ENCODE measurements around the gene ABRAXAS1. TPM values are rescaled to one million over a fixed set of nuclear protein-coding genes. Genes with fewer than 3 reads are reported as not detected.

Gene ABRAXAS1
- total and polyA plus RNA-seq, 2 of the 13 experiments (the other 11 are each of a cell fraction or from before 2014, with no cell fraction given) = 14.1 to 14.7 TPM

GRCh38 chr4:83484500-83485461, at the start of gene ABRAXAS1 (continued):
- 0 out of 2 replicates have a peak, but pooled peaks have one; percentile 16 for TF ChIP-seq E2F1 (CRISPR knock-in tag; IDR thresholded peaks at IDR 0.05)
- peak; percentile 73 for TF ChIP-seq ZNF772 (CRISPR knock-in tag; IDR thresholded peaks at IDR 0.05)
- no peak for TF ChIP-seq GTF3A (CRISPR knock-in tag; conservative IDR thresholded peaks at IDR 0.05)
- TF ChIP-seq PBX2 (CRISPR knock-in tag; IDR thresholded peaks at IDR 0.05) = no peak
- TF ChIP-seq RXRA (CRISPR knock-in tag; IDR thresholded peaks at IDR 0.05) = peak; percentile 25; the same call in 1 of the 2 replicates
- no peak for TF ChIP-seq E2F5 (CRISPR knock-in tag; conservative IDR thresholded peaks at IDR 0.05)
- TF ChIP-seq SMYD3 (CRISPR knock-in tag; IDR thresholded peaks at IDR 0.05) = no peak
- no peak for TF ChIP-seq ZNF333 (CRISPR knock-in tag; IDR thresholded peaks at IDR 0.05; ENCODE audit: borderline replicate concordance)
- TF ChIP-seq BRD4 (CRISPR knock-in tag; IDR thresholded peaks at IDR 0.05) = 0 out of 2 replicates have a peak, but pooled peaks have one; percentile 32
- TF ChIP-seq CHD4 (IDR thresholded peaks at IDR 0.05; ENCODE audit: borderline replicate concordance, low read length) = no peak
- TF ChIP-seq RARA (CRISPR knock-in tag; IDR thresholded peaks at IDR 0.05) = no peak
- TF ChIP-seq ZNF598 (CRISPR knock-in tag; IDR thresholded peaks at IDR 0.05; ENCODE audit: borderline replicate concordance) = peak; percentile 92; the same call in 1 of the 2 replicates
- TF ChIP-seq HBP1 (CRISPR knock-in tag; IDR thresholded peaks at IDR 0.05; ENCODE audit: low read depth) = peak; percentile 78; the same call in 1 of the 2 replicates
- TF ChIP-seq SAFB2 (CRISPR knock-in tag; IDR thresholded peaks at IDR 0.05; ENCODE audit: borderline replicate concordance, low read depth) = no peak; the same call in 1 of the 2 replicates
- no peak for TF ChIP-seq PAF1 (CRISPR knock-in tag; IDR thresholded peaks at IDR 0.05)
- no peak; the same call in 1 of the 2 replicates for TF ChIP-seq WIZ (CRISPR knock-in tag; IDR thresholded peaks at IDR 0.05)
- TF ChIP-seq TAF15 (IDR thresholded peaks at IDR 0.05; ENCODE audit: low read depth, low read length, poor library complexity, severe bottlenecking) = no peak
- TF ChIP-seq CCAR2 (optimal IDR thresholded peaks at IDR 0.05; ENCODE audit: low read depth, low read length) = no peak
- TF ChIP-seq MLX (CRISPR knock-in tag; IDR thresholded peaks at IDR 0.05) = no peak
- no peak for TF ChIP-seq ZNF260 (CRISPR knock-in tag; IDR thresholded peaks at IDR 0.05; ENCODE audit: borderline replicate concordance, low read depth)
- no peak for TF ChIP-seq MIXL1 (CRISPR knock-in tag; IDR thresholded peaks at IDR 0.05)
- TF ChIP-seq ZFP37 (CRISPR knock-in tag; IDR thresholded peaks at IDR 0.05; ENCODE audit: borderline replicate concordance) = no peak
- 0 out of 2 replicates have a peak, but pooled peaks have one; percentile 22 for TF ChIP-seq RAD21 (CRISPR knock-in tag; IDR thresholded peaks at IDR 0.05)
- no peak for TF ChIP-seq ZMYM3 (CRISPR knock-in tag; IDR thresholded peaks at IDR 0.05)
- TF ChIP-seq POLR2A (IDR thresholded peaks at IDR 0.05; ENCODE audit: insufficient read depth in 1 of 2, low read depth in 2 of 2, low read length in 2 of 2) = peak; percentile 84 to 94
- no peak; the same call in 1 of the 2 replicates for TF ChIP-seq MED13 (CRISPR knock-in tag; IDR thresholded peaks at IDR 0.05)

Data from HepG2 (cell line).